Osteoblast (primary cell): ENCODE measurements around the gene HBA2. TPM values are rescaled to one million over a fixed set of nuclear protein-coding genes. Genes with fewer than 3 reads are reported as not detected.

Experiments
- DNase-seq: peaks from one replicate; pipeline ENCODE4 v3.0.0; 2011; ENCODE audit warnings: low spot score, mixed read lengths; ENCODE audit not compliant: insufficient read length; ENCODE audit errors: missing footprints
- H2AFZ ChIP-seq: 2 replicates; pipeline ENCODE4 v1.6.0; 2011; ENCODE audit warnings: mild to moderate bottlenecking, low read length
- H3K27ac ChIP-seq: 2 replicates; pipeline ENCODE4 v1.5.1; 2011; ENCODE audit warnings: mild to moderate bottlenecking, low read depth, low read length, moderate library complexity
- H3K27me3 ChIP-seq: 2 replicates; pipeline ENCODE4 v1.6.0; 2012; ENCODE audit warnings: mild to moderate bottlenecking, control low read depth, inconsistent platforms, low read length, moderate library complexity; ENCODE audit not compliant: insufficient read depth
- H3K36me3 ChIP-seq: 2 replicates; pipeline ENCODE4 v1.5.1; 2011; ENCODE audit warnings: mild to moderate bottlenecking, low read length, control low read depth, moderate library complexity; ENCODE audit not compliant: insufficient read depth
- H3K4me1 ChIP-seq: 2 replicates; pipeline ENCODE4 v1.5.1; 2011; ENCODE audit warnings: mild to moderate bottlenecking, low read length, control low read depth, moderate library complexity; ENCODE audit not compliant: insufficient read depth
- H3K4me2 ChIP-seq: 2 replicates; pipeline ENCODE4 v1.6.0; 2011; ENCODE audit warnings: mild to moderate bottlenecking, low read length; ENCODE audit not compliant: insufficient read depth
- H3K4me3 ChIP-seq: fragments of 200-600 bp; sonication (generic); 3 replicates; pipeline ENCODE4 v1.5.1; 2012; ENCODE audit warnings: mild to moderate bottlenecking, low read length, inconsistent platforms; ENCODE audit not compliant: insufficient read depth
- H3K79me2 ChIP-seq: 2 replicates; pipeline ENCODE4 v1.6.0; 2012; ENCODE audit warnings: mild to moderate bottlenecking, low read length, control low read depth, inconsistent platforms; ENCODE audit not compliant: insufficient read depth
- H3K9me3 ChIP-seq: 2 replicates; pipeline ENCODE4 v1.5.1; 2011; ENCODE audit warnings: low read depth, low read length, control low read depth
- H4K20me1 ChIP-seq: 2 replicates; pipeline ENCODE4 v1.6.0; 2012; ENCODE audit warnings: mild to moderate bottlenecking, low read length, control low read depth; ENCODE audit not compliant: insufficient read depth
- total RNA-seq: library from RNA; depleted of rRNA; stranded (reverse); fragments of >200 nt; gene quantifications from 2 replicates; pipeline ENCODE4 v1.2.3, GENCODE V29; 2012
- TF ChIP-seq, protein P1 (sequence below): IDR thresholded peaks from 2 replicates; pipeline ENCODE4 v1.5.1; 2011; ENCODE audit warnings: mild to moderate bottlenecking, low read depth, low read length, moderate library complexity; ENCODE audit errors: extremely low read depth

Gene HBA2
- total RNA-seq, 1 donor = not detected

DNA sequence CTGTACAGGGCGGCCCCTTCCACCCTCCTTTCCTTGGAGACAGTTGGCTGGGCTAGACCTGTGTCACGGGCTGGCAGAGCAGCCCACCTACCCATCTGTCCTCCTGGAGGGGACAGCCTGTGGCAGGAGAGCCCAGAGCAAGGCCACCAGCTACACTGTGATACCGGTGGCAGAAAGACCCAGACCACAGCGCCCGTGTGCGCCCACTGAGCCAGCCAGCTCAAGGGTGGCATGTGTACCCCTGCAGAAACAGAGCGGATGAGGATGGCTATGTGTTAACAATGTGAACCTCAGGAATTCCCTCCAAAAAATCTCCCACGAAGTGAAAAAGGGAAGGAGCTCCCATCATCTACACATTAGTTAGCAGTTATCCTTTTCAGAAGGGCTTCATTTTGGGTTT, 14.7 kb downstream of the HBA2 start:
- H4K20me1 ChIP-seq = peaks cover 26% of the 10 kb centered on the region
- peaks cover 52% of the 10 kb centered on the region for H3K36me3 ChIP-seq
- TF ChIP-seq, protein P1, sequence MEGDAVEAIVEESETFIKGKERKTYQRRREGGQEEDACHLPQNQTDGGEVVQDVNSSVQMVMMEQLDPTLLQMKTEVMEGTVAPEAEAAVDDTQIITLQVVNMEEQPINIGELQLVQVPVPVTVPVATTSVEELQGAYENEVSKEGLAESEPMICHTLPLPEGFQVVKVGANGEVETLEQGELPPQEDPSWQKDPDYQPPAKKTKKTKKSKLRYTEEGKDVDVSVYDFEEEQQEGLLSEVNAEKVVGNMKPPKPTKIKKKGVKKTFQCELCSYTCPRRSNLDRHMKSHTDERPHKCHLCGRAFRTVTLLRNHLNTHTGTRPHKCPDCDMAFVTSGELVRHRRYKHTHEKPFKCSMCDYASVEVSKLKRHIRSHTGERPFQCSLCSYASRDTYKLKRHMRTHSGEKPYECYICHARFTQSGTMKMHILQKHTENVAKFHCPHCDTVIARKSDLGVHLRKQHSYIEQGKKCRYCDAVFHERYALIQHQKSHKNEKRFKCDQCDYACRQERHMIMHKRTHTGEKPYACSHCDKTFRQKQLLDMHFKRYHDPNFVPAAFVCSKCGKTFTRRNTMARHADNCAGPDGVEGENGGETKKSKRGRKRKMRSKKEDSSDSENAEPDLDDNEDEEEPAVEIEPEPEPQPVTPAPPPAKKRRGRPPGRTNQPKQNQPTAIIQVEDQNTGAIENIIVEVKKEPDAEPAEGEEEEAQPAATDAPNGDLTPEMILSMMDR = no peak
- no peak overlapping the region for H3K4me3 ChIP-seq
- H3K9me3 ChIP-seq = no peaks in the 10 kb centered on the region
- H3K4me1 ChIP-seq = no peaks in the 10 kb centered on the region
- H3K27ac ChIP-seq = no peak overlapping the region
- DNase-seq = peak; percentile 78
- no peak overlapping the region for H2AFZ ChIP-seq
- H3K79me2 ChIP-seq = peaks cover 2% of the 10 kb centered on the region
- no peak overlapping the region for H3K4me2 ChIP-seq
- H3K27me3 ChIP-seq = no peaks in the 10 kb centered on the region

- Histone ChIP-seq H2AFZ (no peak overlapping the region), H3K9me3 (no peaks in the 10 kb centered on the region), H3K27ac (no peak overlapping the region), H3K36me3 (peaks cover 65% of the 10 kb centered on the region), H3K4me1 (no peaks in the 10 kb centered on the region), H3K4me2 (no peak overlapping the region), H3K79me2 (peaks cover 2% of the 10 kb centered on the region), H3K27me3 (no peaks in the 10 kb centered on the region), H4K20me1 (peaks cover 26% of the 10 kb centered on the region), H3K4me3 (no peak overlapping the region)
- DNase-seq = peak; percentile 83
- TF ChIP-seq, protein P1 = no peak
Observed at GRCh38 chr16:188674-189073, 16.0 kb downstream of the HBA2 start.

DNA sequence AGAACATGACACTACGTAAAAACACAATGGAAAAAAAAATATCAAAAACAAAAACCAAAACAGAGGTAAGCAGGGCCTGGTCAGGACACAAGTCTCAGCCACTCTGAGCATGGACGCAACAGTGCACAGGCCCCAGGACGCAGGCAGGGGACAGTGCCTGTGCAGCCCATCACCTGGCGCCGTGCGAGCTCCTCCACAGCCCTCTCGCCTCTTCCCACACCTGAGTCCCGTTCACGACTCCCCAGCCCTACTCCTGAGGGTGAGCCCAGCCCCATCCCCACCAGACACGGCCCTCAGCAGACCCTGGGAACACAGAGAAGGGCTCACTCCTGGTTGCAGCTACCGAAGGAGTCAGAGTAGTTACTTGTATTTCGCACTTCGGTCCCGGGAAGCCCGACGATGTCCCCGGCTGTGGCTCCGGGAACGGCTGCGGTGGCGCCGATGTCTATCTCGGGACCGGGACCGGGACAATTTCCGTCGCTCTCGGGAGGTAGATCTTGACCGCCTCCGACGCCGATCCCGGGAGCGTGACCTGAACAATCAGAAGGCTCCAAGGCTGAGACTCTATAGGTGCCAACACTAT, 17.0 kb downstream of the HBA2 start:
- TF ChIP-seq, protein P1 = no peak
- Histone ChIP-seq H2AFZ (no peak overlapping the region), H3K4me3 (no peak overlapping the region), H3K4me2 (no peak overlapping the region), H3K4me1 (peaks cover under 1% of the 10 kb centered on the region), H4K20me1 (peaks cover 29% of the 10 kb centered on the region), H3K27ac (no peak overlapping the region), H3K79me2 (peaks cover 2% of the 10 kb centered on the region), H3K27me3 (no peaks in the 10 kb centered on the region), H3K9me3 (no peaks in the 10 kb centered on the region), H3K36me3 (peaks cover 66% of the 10 kb centered on the region)
- DNase-seq = peak; percentile 53

DNA sequence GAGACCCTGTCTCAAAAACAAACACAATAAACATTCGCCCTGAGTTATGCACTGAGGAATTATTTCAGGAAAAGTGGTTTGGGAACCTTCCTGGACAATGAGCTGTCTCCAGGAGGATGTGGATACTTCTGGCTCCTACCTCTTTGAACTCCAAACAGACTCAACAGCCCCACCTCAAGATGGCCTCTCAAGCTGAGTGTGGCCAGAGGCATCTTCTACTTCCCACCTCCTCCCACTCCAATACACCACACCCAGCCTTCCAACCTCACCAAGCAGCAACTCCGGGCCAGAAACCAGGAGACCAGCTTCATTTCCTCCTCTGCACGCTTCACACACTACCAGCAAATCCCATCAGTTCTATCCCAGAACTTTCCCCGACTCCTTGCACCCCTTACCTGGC, 19.2 kb downstream of the HBA2 start:
- H3K79me2 ChIP-seq = peaks cover 4% of the 10 kb centered on the region
- H2AFZ ChIP-seq = no peak overlapping the region
- H3K27me3 ChIP-seq = no peaks in the 10 kb centered on the region
- TF ChIP-seq, protein P1 = no peak
- peaks cover 27% of the 10 kb centered on the region for H4K20me1 ChIP-seq
- peaks cover 4% of the 10 kb centered on the region for H3K4me1 ChIP-seq
- no peaks in the 10 kb centered on the region for H3K9me3 ChIP-seq
- H3K27ac ChIP-seq = no peak overlapping the region
- H3K36me3 ChIP-seq = peaks cover 85% of the 10 kb centered on the region
- no peak overlapping the region for H3K4me2 ChIP-seq
- no peak for DNase-seq
- H3K4me3 ChIP-seq = no peak overlapping the region
